Measurements from ENCODE around the gene ADCYAP1. TPM values are rescaled to one million over a fixed set of nuclear protein-coding genes. Genes with fewer than 3 reads are reported as not detected.

The ADCYAP1 gene
- total and polyA plus RNA-seq, 8 donors = 0.25 to 8.1 (median 1.4) TPM; not detected in 3

- no peaks in the 10 kb centered on the region for H3K9me3 ChIP-seq
These were observed 46.3 kb downstream of the ADCYAP1 start for GRCh38 chr18:950882-951495.

GRCh38 chr18:955384-956066, 50.9 kb downstream of the ADCYAP1 start:
- WGBS, 5 donors = 34 to 46% (median 43%) methylated on average over 6 of the region's 6 CpGs
- intact Hi-C loops (cut with DNase I; ENCODE audit: low total_unique reads) = no loop called here
- DNase-seq = no peak
- TF ChIP-seq POLR2AphosphoS5 (IDR thresholded peaks at IDR 0.05) (no peak), EP300 (IDR thresholded peaks at IDR 0.05) (no peak)
- H3K27ac ChIP-seq = no peak overlapping the region
- no peaks in the 10 kb centered on the region for H3K36me3 ChIP-seq
- H3K9me3 ChIP-seq = no peaks in the 10 kb centered on the region
- no peak overlapping the region for H3K4me3 ChIP-seq
- no peaks in the 10 kb centered on the region for H3K4me1 ChIP-seq
- peaks cover 0 to 7% (median 0%) of the 10 kb centered on the region in 3 donors for H3K27me3 ChIP-seq

More at GRCh38 chr18:950882-951495, 46.3 kb downstream of the ADCYAP1 start:
- Histone ChIP-seq H3K36me3 (no peaks in the 10 kb centered on the region), H3K4me3 (no peak overlapping the region), H3K27me3 (no peaks in the 10 kb centered on the region), H3K4me1 (no peaks in the 10 kb centered on the region), H3K27ac (no peak overlapping the region)
- DNase-seq = no peak
- 58 to 73% (median 69%) methylated on average over 5 of the region's 5 CpGs for WGBS, 5 donors
- intact Hi-C loops (cut with DNase I; ENCODE audit: low total_unique reads) = no loop called here
- TF ChIP-seq POLR2AphosphoS5 (IDR thresholded peaks at IDR 0.05) = no peak
- TF ChIP-seq CTCF (IDR thresholded peaks at IDR 0.05) = no peak
- no peak for TF ChIP-seq EP300 (IDR thresholded peaks at IDR 0.05)
- no peak for TF ChIP-seq POLR2A (IDR thresholded peaks at IDR 0.05)

- H3K27me3 ChIP-seq = peaks cover 0 to 12% (median 5%) of the 10 kb centered on the region in 3 donors
- 50 to 74% (median 66%) methylated on average over 5 of the region's 5 CpGs for WGBS, 5 donors
- H3K4me3 ChIP-seq = no peak overlapping the region
- no peaks in the 10 kb centered on the region for H3K36me3 ChIP-seq
- no peak overlapping the region for H3K27ac ChIP-seq
- H3K9me3 ChIP-seq = no peaks in the 10 kb centered on the region
- intact Hi-C loops (cut with DNase I; ENCODE audit: low total_unique reads) = no loop called here
- DNase-seq = no peak
- H3K4me1 ChIP-seq = peaks cover 0 to 8% (median 0%) of the 10 kb centered on the region in 4 donors
- TF ChIP-seq EP300 (IDR thresholded peaks at IDR 0.05) = no peak
- TF ChIP-seq POLR2A (IDR thresholded peaks at IDR 0.05) = no peak
- TF ChIP-seq POLR2AphosphoS5 (IDR thresholded peaks at IDR 0.05) = no peak
- no peak for TF ChIP-seq CTCF (IDR thresholded peaks at IDR 0.05)
These were observed 53.2 kb downstream of the ADCYAP1 start for GRCh38 chr18:957829-958228.

GRCh38 chr18:959854-960253, 55.2 kb downstream of the ADCYAP1 start:
- DNase-seq = no peak
- no peaks in the 10 kb centered on the region for H3K9me3 ChIP-seq
- WGBS, 5 donors = 21 to 40% (median 25%) methylated on average over 5 of the region's 5 CpGs
- H3K4me3 ChIP-seq = no peak overlapping the region
- H3K27ac ChIP-seq = no peak overlapping the region
- H3K27me3 ChIP-seq = peaks cover 0 to 16% (median 5%) of the 10 kb centered on the region in 3 donors
- H3K36me3 ChIP-seq = no peaks in the 10 kb centered on the region
- TF ChIP-seq EP300 (IDR thresholded peaks at IDR 0.05) (no peak), POLR2A (IDR thresholded peaks at IDR 0.05) (no peak), POLR2AphosphoS5 (IDR thresholded peaks at IDR 0.05) (no peak), CTCF (IDR thresholded peaks at IDR 0.05) (no peak)
- H3K4me1 ChIP-seq = peaks cover 0 to 8% (median 0%) of the 10 kb centered on the region in 4 donors
- intact Hi-C loops (cut with DNase I; ENCODE audit: low total_unique reads) = loop anchor here (10.0 kb wide), 1 partner anchor 105 kb away; no protein-coding TSS in a partner anchor

Other genes with a start within 250 kb of the ADCYAP1 start
- 10 to 100 TPM in 1 of 5 donors, 1 to 10 TPM in 4; 1.2 to 17.1 (median 7.6) TPM for gene TYMS, start 247.2 kb upstream of the ADCYAP1 start, total RNA-seq
- 10 to 100 TPM in 2 of 3 donors, 1 to 10 TPM in 1; 5.3 to 17.0 (median 15.8) TPM for gene TYMS, start 247.2 kb upstream of the ADCYAP1 start, polyA plus RNA-seq
- gene ENOSF1, start 192.2 kb upstream of the ADCYAP1 start, total RNA-seq = 100 to 1,000 TPM in 3 of 5 donors, 10 to 100 TPM in 2; 61.4 to 114 (median 106) TPM
- gene ENOSF1, start 192.2 kb upstream of the ADCYAP1 start, polyA plus RNA-seq = 10 to 100 TPM; 24.0 to 58.0 (median 31.8) TPM
- 100 to 1,000 TPM in 1 of 5 donors, 10 to 100 TPM in 2, 1 to 10 TPM in 2; 6.4 to 147 (median 42.4) TPM for gene YES1, start 92.6 kb upstream of the ADCYAP1 start, total RNA-seq
- gene YES1, start 92.6 kb upstream of the ADCYAP1 start, polyA plus RNA-seq = 10 to 100 TPM; 12.1 to 41.7 (median 31.4) TPM